WTC11 (cell line): ENCODE results near the gene GPR160. TPM values are rescaled to one million over a fixed set of nuclear protein-coding genes. Genes with fewer than 3 reads are reported as not detected.

ENCODE experiments used
- ATAC-seq: fragments of 200-7000 bp; cut with Tn5 transposase; 2 replicates; pipeline ENCODE4 v1.10.0; 2021; ENCODE audit warnings: mild to moderate bottlenecking, moderate library complexity
- Bru-seq: library from RNA; stranded (reverse); fragments of 400-500 nt; gene quantifications from one replicate; lab custom pipeline; 2021; lab: Mats Ljungman, UMichigan
- CTCF ChIA-PET: fragments of 300-600 bp; sonication (Branson Sonifier 250); formaldehyde crosslinking; loops from one replicate; lab custom pipeline; 2021; ENCODE audit warnings: antibody characterized with exemption; lab: Charles Lee
- POLR2A ChIA-PET: fragments of 350-600 bp; sonication (Branson Sonifier 250); formaldehyde crosslinking; loops from one replicate; lab custom pipeline; 2021; ENCODE audit warnings: antibody characterized with exemption; lab: Charles Lee
- DNase-seq: peaks from one replicate; pipeline ENCODE4 v3.0.0; 2021; ENCODE audit warnings: low spot score
- H3K27ac Mint-ChIP-seq: 2 replicates; pipeline ENCODE4 v1.8.0; 2021; ENCODE audit warnings: mixed read lengths
- H3K27me3 Mint-ChIP-seq: 2 replicates; pipeline ENCODE4 v1.8.0; 2021; ENCODE audit warnings: low read depth, mild to moderate bottlenecking, moderate library complexity, mixed read lengths
- H3K36me3 Mint-ChIP-seq: 2 replicates; pipeline ENCODE4 v1.8.0; 2021; ENCODE audit warnings: mixed read lengths
- H3K4me1 Mint-ChIP-seq: 2 replicates; pipeline ENCODE4 v1.8.0; 2022; ENCODE audit warnings: mixed read lengths
- H3K4me3 Mint-ChIP-seq: 2 replicates; pipeline ENCODE4 v1.8.0; 2021; ENCODE audit warnings: mild to moderate bottlenecking, moderate library complexity, mixed read lengths
- H3K9me3 Mint-ChIP-seq: 2 replicates; pipeline ENCODE4 v1.8.0; 2021; ENCODE audit warnings: mixed read lengths
- ETV6 ChIP-seq: sonication (generic); formaldehyde crosslinking; IDR thresholded peaks from 2 replicates; pipeline ENCODE4 v1.8.1; 2022; ENCODE audit warnings: mild to moderate bottlenecking, missing genetic modification reagents
- FOXP1 ChIP-seq: sonication (generic); formaldehyde crosslinking; IDR thresholded peaks from 2 replicates; pipeline ENCODE4 v1.8.0; 2022; ENCODE audit warnings: missing genetic modification reagents, mild to moderate bottlenecking, moderate library complexity, borderline replicate concordance
- GRHL2 ChIP-seq: fragments of 250-450 bp; sonication (Bioruptor Pico); IDR thresholded peaks from 2 replicates; pipeline ENCODE4 v1.8.0; 2022; ENCODE audit warnings: mild to moderate bottlenecking, moderate library complexity; ENCODE audit not compliant: insufficient replicate concordance, severe bottlenecking
- GTF2I ChIP-seq: fragments of 250-450 bp; sonication (Bioruptor Pico); conservative IDR thresholded peaks from 2 replicates; pipeline ENCODE4 v1.4.0; 2021; ENCODE audit warnings: mild to moderate bottlenecking
- HMGXB4 ChIP-seq: sonication (generic); formaldehyde crosslinking; IDR thresholded peaks from 2 replicates; pipeline ENCODE4 v1.8.1; 2023; ENCODE audit warnings: mild to moderate bottlenecking, moderate library complexity, missing genetic modification reagents
- JUN ChIP-seq: sonication (generic); formaldehyde crosslinking; IDR thresholded peaks from 2 replicates; pipeline ENCODE4 v1.8.0; 2023; ENCODE audit warnings: mild to moderate bottlenecking, missing genetic modification reagents
- NFYB ChIP-seq: sonication (generic); formaldehyde crosslinking; conservative IDR thresholded peaks from 2 replicates; pipeline ENCODE4 v1.8.0; 2022; ENCODE audit warnings: low read depth, missing genetic modification reagents
- SP1 ChIP-seq: sonication (generic); formaldehyde crosslinking; conservative IDR thresholded peaks from 2 replicates; pipeline ENCODE4 v1.8.1; 2022; ENCODE audit warnings: missing genetic modification reagents
- TEAD1 ChIP-seq: sonication (generic); formaldehyde crosslinking; IDR thresholded peaks from 2 replicates; pipeline ENCODE4 v1.8.0; 2022; ENCODE audit warnings: mild to moderate bottlenecking, missing genetic modification reagents
- USF2 ChIP-seq: sonication (generic); formaldehyde crosslinking; IDR thresholded peaks from 2 replicates; pipeline ENCODE4 v1.8.1; 2023; ENCODE audit warnings: mild to moderate bottlenecking, missing genetic modification reagents, moderate library complexity
- ZNF219 ChIP-seq: sonication (generic); formaldehyde crosslinking; IDR thresholded peaks from 2 replicates; pipeline ENCODE4 v1.8.0; 2023; ENCODE audit warnings: missing genetic modification reagents, mild to moderate bottlenecking, borderline replicate concordance
- ZNF423 ChIP-seq: fragments of 250-450 bp; sonication (Bioruptor Pico); IDR thresholded peaks from 2 replicates; pipeline ENCODE4 v2.1.2; 2022; ENCODE audit warnings: mild to moderate bottlenecking, moderate library complexity
- long read RNA-seq, 3 experiments: library from RNA in 1 of 3; library from capped mRNA in 1 of 3; library from polyadenylated mRNA in 1 of 3; unstranded in 2 of 3; stranded (forward) in 1 of 3; transcript quantifications; one replicate each; pipeline ENCODE4 v2.0.0, GENCODE V29; 2021
- total RNA-seq: library from RNA; stranded (reverse); gene quantifications from 3 replicates; pipeline ENCODE4 v1.2.3, GENCODE V29; 2021
- TF ChIP-seq, protein P1 (sequence below): fragments of 250-450 bp; sonication (Bioruptor Pico); IDR thresholded peaks from 2 replicates; pipeline ENCODE4 v1.9.0; 2021; ENCODE audit warnings: mild to moderate bottlenecking, borderline replicate concordance
- TF ChIP-seq, protein P2 (sequence below): sonication (generic); formaldehyde crosslinking; IDR thresholded peaks from 2 replicates; pipeline ENCODE4 v1.8.1; 2022; ENCODE audit warnings: low read depth, missing genetic modification reagents, borderline replicate concordance
- TF ChIP-seq, protein P3 (sequence below): sonication (generic); formaldehyde crosslinking; IDR thresholded peaks from 2 replicates; pipeline ENCODE4 v1.8.0; 2022; ENCODE audit warnings: mild to moderate bottlenecking, missing genetic modification reagents
- TF ChIP-seq, protein P4 (sequence below): sonication (generic); formaldehyde crosslinking; IDR thresholded peaks from 2 replicates; pipeline ENCODE4 v1.8.1; 2022; ENCODE audit warnings: mild to moderate bottlenecking, moderate library complexity, missing genetic modification reagents
- TF ChIP-seq, protein P5 (sequence below): sonication (generic); formaldehyde crosslinking; IDR thresholded peaks from 2 replicates; pipeline ENCODE4 v1.8.0; 2022; ENCODE audit warnings: mild to moderate bottlenecking, missing genetic modification reagents

GPR160 gene, protein sequence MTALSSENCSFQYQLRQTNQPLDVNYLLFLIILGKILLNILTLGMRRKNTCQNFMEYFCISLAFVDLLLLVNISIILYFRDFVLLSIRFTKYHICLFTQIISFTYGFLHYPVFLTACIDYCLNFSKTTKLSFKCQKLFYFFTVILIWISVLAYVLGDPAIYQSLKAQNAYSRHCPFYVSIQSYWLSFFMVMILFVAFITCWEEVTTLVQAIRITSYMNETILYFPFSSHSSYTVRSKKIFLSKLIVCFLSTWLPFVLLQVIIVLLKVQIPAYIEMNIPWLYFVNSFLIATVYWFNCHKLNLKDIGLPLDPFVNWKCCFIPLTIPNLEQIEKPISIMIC
- total RNA-seq (28.9 to 33.3 TPM (median 32.2 TPM) in 3 replicates), Bru-seq, nascent RNA (percentile 76 among the genes with signal in this experiment)
- long read RNA-seq, experiment 1, transcript GPR160-201 (4 exons, 2,039 nt): major isoform, 127 of 158 reads
- long read RNA-seq, experiment 1, partial matches to known transcripts: 3 of 158 reads
- long read RNA-seq, experiment 1, other reads (novel, unspliced or antisense): 27 of 158 reads
- long read RNA-seq, experiment 2, transcript GPR160-201 (4 exons, 2,039 nt): major isoform, 49 of 89 reads
- long read RNA-seq, experiment 2, partial matches to known transcripts: 25 of 89 reads
- long read RNA-seq, experiment 2, other reads (novel, unspliced or antisense): 15 of 89 reads
- long read RNA-seq, experiment 3, transcript GPR160-201 (4 exons, 2,039 nt): major isoform, 66 of 80 reads
- long read RNA-seq, experiment 3, partial matches to known transcripts: 3 of 80 reads
- long read RNA-seq, experiment 3, other reads (novel, unspliced or antisense): 11 of 80 reads

DNA sequence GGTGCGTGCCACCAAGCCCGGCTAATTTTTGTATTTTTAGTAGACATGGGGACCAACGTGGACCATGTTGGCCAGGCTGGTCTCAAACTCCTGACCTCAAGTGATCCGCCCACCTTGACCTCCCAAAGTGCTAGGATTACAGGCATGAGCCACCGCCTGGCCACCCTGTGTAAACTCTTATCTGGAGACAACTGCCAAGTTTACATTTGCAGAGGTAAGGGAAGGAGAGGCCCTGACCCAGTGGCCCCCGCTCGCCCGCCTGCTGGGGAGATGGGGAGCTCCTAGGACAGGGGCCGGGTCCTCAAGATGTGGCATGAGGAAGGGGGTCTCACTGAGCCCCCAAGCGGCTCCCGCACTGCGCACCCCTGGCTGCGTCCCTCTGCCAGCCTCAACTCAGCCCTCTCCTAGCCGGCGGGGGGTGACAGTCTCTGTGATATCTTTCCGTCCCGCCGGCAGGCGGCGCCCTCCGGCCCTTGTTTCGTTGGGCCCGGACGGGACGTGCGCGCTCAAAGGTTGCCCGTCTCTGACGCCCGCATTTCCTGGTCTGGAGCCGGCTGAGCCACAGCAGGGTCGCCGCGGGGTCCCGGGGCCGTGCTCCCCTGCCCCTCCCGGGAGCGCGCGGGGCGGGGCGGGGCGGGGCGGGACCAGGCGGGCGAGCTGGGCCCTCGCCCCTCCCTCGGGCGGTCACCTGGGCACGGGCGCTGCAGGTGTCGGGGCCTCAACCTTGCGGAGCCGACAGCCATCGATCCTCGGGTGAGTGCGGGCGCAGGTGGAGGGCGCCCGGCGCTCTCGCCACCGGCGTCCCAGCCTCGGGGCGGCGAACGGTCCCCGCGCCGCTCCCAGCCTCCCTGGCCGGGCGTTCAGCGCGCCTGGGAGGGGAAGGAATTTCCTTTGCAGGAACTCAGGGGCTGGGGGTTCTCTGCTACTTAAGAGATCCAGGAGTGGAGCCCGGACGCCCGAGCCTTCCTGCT lies at the start of gene GPR160:
Gene GPR160 (plus strand): TSS at position 533 of the 971 bp plus-strand sequence. CDS start 45,978 bp downstream, outside the sequence.
- peak; percentile 74 for ATAC-seq
- ChIA-PET CTCF (interaction anchor here (0.6 to 1.3 kb wide), 7 partner anchors 41 to 266 kb away, joined by 3 to 7 read pairs (median 3); partner anchors contain the start of genes MYNN and SEC62), POLR2A (no interaction called here)
- peak within 1 kb of the TSS; percentile 87 for H3K27ac Mint-ChIP-seq
- no peaks in the 10 kb centered on the region for H3K27me3 Mint-ChIP-seq
- peak within 1 kb of the TSS; percentile 85 for H3K4me3 Mint-ChIP-seq
- H3K9me3 Mint-ChIP-seq: no peaks in the 10 kb centered on the region
- H3K4me1 Mint-ChIP-seq: peaks cover 24% of the 10 kb centered on the region
- peaks cover 12% of the 10 kb centered on the region; the same call in 1 of the 2 replicates for H3K36me3 Mint-ChIP-seq
- peak; percentile 92 for DNase-seq
- TF ChIP-seq, protein P1, sequence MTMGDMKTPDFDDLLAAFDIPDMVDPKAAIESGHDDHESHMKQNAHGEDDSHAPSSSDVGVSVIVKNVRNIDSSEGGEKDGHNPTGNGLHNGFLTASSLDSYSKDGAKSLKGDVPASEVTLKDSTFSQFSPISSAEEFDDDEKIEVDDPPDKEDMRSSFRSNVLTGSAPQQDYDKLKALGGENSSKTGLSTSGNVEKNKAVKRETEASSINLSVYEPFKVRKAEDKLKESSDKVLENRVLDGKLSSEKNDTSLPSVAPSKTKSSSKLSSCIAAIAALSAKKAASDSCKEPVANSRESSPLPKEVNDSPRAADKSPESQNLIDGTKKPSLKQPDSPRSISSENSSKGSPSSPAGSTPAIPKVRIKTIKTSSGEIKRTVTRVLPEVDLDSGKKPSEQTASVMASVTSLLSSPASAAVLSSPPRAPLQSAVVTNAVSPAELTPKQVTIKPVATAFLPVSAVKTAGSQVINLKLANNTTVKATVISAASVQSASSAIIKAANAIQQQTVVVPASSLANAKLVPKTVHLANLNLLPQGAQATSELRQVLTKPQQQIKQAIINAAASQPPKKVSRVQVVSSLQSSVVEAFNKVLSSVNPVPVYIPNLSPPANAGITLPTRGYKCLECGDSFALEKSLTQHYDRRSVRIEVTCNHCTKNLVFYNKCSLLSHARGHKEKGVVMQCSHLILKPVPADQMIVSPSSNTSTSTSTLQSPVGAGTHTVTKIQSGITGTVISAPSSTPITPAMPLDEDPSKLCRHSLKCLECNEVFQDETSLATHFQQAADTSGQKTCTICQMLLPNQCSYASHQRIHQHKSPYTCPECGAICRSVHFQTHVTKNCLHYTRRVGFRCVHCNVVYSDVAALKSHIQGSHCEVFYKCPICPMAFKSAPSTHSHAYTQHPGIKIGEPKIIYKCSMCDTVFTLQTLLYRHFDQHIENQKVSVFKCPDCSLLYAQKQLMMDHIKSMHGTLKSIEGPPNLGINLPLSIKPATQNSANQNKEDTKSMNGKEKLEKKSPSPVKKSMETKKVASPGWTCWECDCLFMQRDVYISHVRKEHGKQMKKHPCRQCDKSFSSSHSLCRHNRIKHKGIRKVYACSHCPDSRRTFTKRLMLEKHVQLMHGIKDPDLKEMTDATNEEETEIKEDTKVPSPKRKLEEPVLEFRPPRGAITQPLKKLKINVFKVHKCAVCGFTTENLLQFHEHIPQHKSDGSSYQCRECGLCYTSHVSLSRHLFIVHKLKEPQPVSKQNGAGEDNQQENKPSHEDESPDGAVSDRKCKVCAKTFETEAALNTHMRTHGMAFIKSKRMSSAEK (CRISPR knock-in tag): no peak
- TF ChIP-seq ZNF423 (CRISPR knock-in tag) (peak; percentile 100), USF2 (CRISPR knock-in tag) (peak; percentile 71), FOXP1 (CRISPR knock-in tag) (no peak; the same call in 1 of the 2 replicates), TEAD1 (CRISPR knock-in tag) (peak; percentile 74), JUN (CRISPR knock-in tag) (no peak), ZNF219 (peak; percentile 80; the same call in 1 of the 2 replicates), HMGXB4 (CRISPR knock-in tag) (peak; percentile 93), NFYB (no peak), SP1 (CRISPR knock-in tag) (peak; percentile 42), GRHL2 (CRISPR knock-in tag) (no peak), GTF2I (CRISPR knock-in tag) (0 out of 2 replicates have a peak, but pooled peaks have one; percentile 24), ETV6 (CRISPR knock-in tag) (peak; percentile 53; the same call in 1 of the 2 replicates)
- TF ChIP-seq, protein P2, sequence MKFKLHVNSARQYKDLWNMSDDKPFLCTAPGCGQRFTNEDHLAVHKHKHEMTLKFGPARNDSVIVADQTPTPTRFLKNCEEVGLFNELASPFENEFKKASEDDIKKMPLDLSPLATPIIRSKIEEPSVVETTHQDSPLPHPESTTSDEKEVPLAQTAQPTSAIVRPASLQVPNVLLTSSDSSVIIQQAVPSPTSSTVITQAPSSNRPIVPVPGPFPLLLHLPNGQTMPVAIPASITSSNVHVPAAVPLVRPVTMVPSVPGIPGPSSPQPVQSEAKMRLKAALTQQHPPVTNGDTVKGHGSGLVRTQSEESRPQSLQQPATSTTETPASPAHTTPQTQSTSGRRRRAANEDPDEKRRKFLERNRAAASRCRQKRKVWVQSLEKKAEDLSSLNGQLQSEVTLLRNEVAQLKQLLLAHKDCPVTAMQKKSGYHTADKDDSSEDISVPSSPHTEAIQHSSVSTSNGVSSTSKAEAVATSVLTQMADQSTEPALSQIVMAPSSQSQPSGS (CRISPR knock-in tag): no peak
- TF ChIP-seq, protein P3, sequence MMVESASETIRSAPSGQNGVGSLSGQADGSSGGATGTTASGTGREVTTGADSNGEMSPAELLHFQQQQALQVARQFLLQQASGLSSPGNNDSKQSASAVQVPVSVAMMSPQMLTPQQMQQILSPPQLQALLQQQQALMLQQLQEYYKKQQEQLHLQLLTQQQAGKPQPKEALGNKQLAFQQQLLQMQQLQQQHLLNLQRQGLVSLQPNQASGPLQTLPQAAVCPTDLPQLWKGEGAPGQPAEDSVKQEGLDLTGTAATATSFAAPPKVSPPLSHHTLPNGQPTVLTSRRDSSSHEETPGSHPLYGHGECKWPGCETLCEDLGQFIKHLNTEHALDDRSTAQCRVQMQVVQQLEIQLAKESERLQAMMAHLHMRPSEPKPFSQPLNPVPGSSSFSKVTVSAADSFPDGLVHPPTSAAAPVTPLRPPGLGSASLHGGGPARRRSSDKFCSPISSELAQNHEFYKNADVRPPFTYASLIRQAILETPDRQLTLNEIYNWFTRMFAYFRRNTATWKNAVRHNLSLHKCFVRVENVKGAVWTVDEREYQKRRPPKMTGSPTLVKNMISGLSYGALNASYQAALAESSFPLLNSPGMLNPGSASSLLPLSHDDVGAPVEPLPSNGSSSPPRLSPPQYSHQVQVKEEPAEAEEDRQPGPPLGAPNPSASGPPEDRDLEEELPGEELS (CRISPR knock-in tag): no peak
- TF ChIP-seq, protein P4, sequence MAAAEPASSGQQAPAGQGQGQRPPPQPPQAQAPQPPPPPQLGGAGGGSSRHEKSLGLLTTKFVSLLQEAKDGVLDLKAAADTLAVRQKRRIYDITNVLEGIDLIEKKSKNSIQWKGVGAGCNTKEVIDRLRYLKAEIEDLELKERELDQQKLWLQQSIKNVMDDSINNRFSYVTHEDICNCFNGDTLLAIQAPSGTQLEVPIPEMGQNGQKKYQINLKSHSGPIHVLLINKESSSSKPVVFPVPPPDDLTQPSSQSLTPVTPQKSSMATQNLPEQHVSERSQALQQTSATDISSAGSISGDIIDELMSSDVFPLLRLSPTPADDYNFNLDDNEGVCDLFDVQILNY (CRISPR knock-in tag): 0 out of 2 replicates have a peak, but pooled peaks have one; percentile 60
- TF ChIP-seq, protein P5, sequence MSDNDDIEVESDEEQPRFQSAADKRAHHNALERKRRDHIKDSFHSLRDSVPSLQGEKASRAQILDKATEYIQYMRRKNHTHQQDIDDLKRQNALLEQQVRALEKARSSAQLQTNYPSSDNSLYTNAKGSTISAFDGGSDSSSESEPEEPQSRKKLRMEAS (CRISPR knock-in tag): peak; percentile 43
